NOMO-1 treated with DMSO at 0.1 percent for 48 hours (cell line): ENCODE measurements around the gene NT5C2.

Experiments used
- DNase-seq: peaks from one replicate; lab custom pipeline; 2025; ENCODE audit not compliant: unreplicated experiment; lab: John Stamatoyannopoulos, UW

NT5C2 gene

DNA sequence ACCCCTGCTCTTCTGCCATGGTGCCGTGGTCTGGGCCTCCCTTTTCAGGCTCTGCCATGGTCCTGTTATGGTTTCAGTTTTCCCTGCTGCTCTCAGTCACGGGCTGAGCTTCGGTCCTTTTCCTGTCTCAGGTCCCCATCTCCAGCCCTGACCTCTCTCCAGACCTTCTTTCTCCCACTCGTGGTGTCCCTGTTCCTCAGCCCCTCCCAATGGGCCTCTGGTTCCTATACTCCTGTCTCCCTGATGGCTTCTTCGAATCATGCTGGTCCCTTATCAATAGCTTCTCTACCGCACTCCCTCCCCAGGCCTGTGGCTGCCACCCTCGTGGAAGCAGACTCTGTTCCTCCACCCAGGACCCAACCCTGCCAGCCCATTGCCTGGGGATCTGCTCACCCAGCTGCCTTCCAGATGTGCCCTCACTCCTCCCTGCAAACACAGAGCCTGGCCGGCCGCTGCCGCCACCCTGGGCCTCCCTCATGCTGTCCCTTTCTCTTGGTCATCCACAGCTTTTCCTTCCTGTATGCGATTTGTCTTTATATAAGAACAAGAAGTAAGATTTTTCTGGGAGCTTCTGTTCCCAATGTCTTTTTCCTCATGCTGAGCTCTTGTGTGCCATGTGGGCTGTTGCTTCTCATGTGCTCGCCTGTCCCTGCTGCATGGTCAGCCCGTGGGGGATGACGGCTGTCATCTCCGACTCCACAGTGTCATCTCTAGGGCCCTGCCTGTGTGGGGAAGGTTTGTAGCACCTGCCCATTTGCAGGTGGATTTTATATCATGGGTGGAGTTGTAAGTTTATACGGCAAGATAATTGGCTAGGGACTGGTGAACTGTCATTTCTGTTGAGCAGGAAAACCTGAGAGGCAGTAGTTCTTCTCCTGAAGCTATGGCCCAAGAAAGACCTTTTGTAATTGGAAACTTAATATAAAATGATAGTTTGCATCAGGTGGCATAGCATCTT, 126.7 kb downstream of the NT5C2 start:
- no peak for DNase-seq

DNA sequence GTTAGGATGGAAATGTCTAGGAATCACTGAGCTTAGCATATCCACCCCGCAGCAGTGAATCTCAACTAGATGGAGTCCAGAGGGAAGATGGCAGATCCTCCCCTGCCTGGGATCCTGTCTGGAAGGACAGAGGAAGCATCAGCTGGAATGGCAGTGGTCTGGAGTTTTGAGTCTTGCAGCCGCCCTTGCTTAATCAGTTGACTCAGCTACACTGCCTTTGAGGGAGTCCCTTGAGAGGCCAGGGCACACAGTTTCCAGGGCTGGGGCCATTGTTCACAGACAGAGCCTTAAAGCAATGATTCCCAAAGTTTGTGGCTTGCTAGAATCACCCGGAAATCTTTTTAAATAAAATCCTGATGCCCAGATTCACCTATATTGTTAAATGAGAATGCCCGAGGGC, 128.1 kb downstream of the NT5C2 start:
- DNase-seq, result no peak

DNA sequence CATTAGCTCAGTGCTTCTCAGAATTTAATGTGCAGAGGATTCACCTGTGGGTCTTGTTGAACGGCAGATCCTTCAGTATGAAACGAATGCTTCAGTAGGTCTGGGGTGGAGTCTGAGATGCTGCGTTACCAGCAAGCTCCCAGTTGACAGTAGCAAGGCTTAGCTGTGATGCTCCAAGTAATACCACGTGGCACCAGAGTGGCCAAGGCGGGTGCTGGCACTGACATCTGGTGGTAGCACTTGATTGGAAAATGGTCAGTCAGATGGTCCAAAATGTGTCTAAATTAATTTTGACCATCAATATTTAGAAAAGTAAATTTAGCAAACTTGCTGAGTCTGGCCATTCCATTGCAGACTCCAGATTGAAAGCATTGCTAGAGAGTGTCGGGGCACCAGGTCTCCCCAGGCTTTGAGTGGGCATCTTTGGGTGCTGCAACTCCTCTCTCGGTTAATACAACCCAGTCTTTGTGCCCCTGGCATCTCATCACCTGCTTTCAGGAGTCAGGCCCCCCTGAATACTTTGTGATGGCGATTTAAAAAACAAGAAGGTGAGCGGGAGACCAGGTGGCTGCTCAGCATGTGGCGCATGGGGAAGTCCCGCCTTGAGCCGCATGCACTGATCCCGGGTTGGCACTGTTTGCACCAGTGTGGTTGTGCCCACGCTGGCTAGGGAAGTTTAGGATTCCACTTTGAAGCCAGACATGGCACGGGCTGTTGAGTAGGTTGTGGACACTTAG, 130.1 kb downstream of the NT5C2 start:
- no peak for DNase-seq

DNA sequence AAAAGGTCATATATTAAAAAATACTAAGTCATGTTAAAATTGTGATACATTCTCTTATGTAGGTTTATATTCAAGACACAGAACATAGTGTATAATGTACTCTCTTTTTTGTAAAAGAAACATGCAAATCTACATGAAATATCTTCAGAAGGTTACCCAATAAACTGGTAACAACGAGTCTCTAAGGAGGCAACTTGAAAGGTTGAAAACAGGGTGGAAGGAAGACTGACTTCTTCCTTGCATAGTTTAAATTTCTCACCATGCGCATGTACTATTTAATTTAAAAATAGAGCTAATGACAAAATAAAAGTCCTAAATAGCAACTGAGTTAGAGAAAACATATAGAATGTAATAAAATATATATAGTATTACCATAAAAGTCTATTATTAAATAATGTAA, 132.5 kb downstream of the NT5C2 start:
- no peak for DNase-seq

GRCh38 chr10:103058034-103058433, 135.0 kb downstream of the NT5C2 start:
- no peak for DNase-seq

DNA sequence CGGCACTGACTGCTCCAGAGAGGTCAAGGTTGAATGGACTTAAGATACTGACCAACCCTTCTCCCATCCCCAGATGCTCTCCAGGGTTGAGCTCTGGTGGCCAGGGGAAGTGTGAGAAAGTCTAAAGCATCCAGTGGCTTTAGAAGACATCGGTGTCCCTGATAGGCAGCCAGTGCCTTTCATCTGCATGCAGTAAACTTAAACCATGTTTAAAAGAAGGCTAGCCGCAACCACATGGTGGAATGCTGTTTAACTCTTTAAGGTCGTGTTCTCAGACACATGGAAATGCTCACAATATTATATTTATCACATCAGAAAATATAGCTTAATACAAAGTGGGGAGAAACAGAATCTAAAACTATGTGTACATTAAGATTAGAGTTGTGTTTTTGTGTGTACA, 138.0 kb downstream of the NT5C2 start:
- DNase-seq, result no peak

- DNase-seq, result no peak
These were observed 138.5 kb downstream of the NT5C2 start for GRCh38 chr10:103054621-103055020.

- no peak for DNase-seq
These were observed 139.2 kb downstream of the NT5C2 start for GRCh38 chr10:103053659-103054581.

- DNase-seq, result no peak
These were observed 143.8 kb downstream of the NT5C2 start for GRCh38 chr10:103049237-103049636.

DNA sequence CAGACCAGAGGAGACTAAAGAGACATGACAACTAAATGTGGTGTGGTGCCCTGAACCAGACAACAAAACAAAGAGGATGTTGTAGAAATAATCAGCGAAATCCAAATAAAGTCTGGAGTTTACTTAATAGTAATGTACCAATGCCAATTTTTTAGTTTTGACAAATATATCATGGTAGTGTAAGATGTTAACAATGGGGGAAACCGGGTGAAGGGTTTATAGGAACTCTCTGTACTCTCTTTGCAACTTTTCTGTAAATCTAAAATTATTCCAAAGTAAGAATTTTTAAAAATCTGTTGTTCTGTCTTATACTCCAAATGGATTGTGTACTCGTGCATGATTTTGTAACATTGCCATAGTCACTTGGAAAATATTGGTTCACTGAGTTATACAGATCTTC, 145.7 kb downstream of the NT5C2 start:
- DNase-seq, result no peak

DNA sequence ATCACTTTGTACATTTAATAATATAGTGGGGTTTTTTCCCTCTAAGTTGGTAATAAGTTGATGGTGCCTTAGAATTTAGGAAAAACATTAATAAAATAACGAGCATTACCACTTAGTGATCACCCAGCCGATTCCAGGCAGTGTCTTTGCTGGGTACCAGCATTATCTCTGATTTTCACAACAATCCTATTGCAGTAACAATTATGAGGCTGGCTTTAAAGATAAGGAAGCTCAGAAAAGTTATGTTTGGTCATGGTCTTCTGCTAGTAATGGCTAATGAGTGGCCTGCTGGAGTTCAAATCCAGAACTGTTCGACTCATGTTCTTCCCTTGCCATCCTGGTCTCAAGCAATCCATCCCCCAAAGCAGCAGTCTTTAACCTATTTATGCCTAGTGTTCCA, 147.1 kb downstream of the NT5C2 start:
- DNase-seq, result no peak

DNA sequence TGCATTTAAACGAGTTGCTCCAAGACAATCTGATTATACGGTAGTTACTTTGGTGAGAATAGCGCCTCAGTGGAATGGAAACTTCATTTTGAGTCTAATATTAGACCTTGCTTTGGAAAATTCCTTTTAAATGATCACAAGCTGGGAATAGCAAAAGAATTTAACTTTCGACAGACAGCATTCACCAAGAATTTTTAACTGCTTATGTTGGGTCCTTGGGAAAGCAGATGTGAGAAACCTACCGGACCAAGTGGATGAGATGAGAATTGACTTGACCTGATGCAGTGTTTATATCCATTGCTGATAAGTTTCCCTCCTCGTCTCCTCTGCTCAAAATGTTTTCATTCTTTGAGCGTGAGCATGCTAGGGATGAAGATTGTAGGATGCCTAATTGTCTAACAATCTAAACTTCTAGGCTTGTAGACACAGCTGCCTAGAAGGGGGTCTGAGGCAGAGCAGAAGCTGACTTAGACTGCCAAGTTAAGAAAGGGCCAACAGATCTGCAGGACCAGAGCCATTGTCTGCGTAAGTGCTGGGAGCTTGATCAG, 148.1 kb downstream of the NT5C2 start:
- DNase-seq, result no peak

- DNase-seq, result no peak
These were observed 150.2 kb downstream of the NT5C2 start for GRCh38 chr10:103042908-103043307.

DNA sequence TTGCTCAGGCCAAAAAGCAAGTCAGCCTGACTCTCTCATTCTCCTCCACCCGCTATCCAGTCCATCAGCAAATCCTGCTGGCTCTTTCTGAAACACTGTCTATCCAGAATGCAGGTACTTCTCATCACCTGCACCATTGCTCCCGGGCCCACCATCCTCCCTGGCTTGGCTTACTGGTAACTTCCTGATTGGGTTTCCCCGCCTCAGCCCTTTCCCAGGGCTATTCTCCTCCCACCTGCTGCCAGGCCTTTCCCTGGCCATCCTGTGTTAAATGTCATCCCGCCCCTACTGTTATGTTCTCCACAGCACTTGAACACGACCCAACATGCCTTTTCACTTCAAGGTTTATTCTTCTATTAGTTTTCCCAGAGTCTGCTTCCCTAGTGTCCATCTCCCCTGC, 150.9 kb downstream of the NT5C2 start:
- no peak for DNase-seq

GRCh38 chr10:103041391-103041790, 151.7 kb downstream of the NT5C2 start:
- no peak for DNase-seq

DNA sequence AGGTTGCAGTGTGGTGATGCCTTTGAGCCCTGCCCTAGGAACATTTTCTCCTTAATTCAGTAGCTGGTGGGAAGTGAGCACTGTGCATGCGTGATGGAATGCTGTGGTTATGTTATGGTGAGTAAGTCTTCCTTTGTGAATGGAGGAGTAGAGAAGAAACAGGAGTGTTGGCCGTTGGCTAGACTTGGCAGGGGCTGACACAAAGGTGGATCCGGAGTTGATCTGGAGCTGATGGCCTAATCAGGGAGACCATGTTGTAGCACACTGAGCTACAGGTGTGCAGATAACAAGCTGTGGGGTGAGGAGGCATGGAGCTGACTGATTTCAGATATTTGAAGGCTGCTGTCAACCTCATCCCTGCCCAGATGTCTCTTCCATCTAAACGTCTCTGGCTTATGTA, 152.7 kb downstream of the NT5C2 start:
- DNase-seq, result no peak

DNA sequence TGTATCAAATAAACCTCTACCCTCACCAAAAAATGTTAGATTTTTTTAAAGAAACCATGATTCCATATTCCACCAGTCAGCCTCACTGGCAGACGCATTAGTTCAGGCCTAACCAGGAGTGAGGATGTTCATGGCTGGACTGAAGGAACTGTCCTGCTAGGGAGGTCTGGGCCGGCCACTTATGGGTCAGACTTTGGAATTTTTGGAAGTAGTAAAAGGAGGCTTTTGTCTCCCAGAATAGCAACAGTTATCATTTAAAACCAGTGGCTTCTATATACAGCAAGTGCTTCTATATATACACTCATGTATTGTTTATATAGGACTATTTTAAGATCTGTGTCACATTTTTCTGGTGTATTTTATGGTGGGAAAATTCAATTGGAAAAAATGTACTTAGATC, 154.5 kb downstream of the NT5C2 start:
- DNase-seq, result no peak
